AG04450 (cell line): Measurements from ENCODE around the gene LAMTOR2. TPM values are rescaled to one million over a fixed set of nuclear protein-coding genes. Genes with fewer than 3 reads are reported as not detected.

ENCODE experiments used
- CTCF ChIA-PET: fragments of 300-600, 350-600 bp; formaldehyde crosslinking; extraction: SDS; loops from one replicate; lab custom pipeline; 2022; ENCODE audit warnings: antibody characterized with exemption, inconsistent platforms; lab: Charles Lee
- POLR2A ChIA-PET: fragments of 350-600 bp; formaldehyde crosslinking; extraction: SDS; loops from one replicate; lab custom pipeline; 2021; ENCODE audit warnings: antibody characterized with exemption, inconsistent platforms; lab: Yijun Ruan, JAX
- DNase-seq: peaks from one replicate; pipeline ENCODE4 v3.0.0-alpha.2; 2011; ENCODE audit warnings: low read depth, low spot score
- H3K27ac ChIP-seq: one replicate; pipeline ENCODE4 v1.5.1; 2012; ENCODE audit warnings: low read depth, low read length, control low read depth
- H3K27me3 ChIP-seq: one replicate; pipeline ENCODE4 v1.6.0; 2012; ENCODE audit warnings: low read length; ENCODE audit not compliant: control insufficient read depth, insufficient read depth
- H3K4me3 ChIP-seq: 2 replicates; pipeline ENCODE4 v1.5.1; 2011; ENCODE audit warnings: mild to moderate bottlenecking, low read depth, low read length, control low read depth
- H3K9me3 ChIP-seq: 2 replicates; pipeline ENCODE4 v1.5.1; 2012; ENCODE audit warnings: low read length; ENCODE audit not compliant: control insufficient read depth, insufficient read depth
- polyA minus RNA-seq: library from RNA; depleted of rRNA, polyadenylated mRNA; stranded (reverse); fragments of >200 nt; gene quantifications from 2 replicates; pipeline ENCODE4 v1.2.3, GENCODE V29; 2011; rRNA and poly(A)+ RNA removed
- polyA plus RNA-seq: library from polyadenylated mRNA; depleted of rRNA; stranded (reverse); fragments of >200 nt; gene quantifications from 2 replicates; pipeline ENCODE4 v1.2.3, GENCODE V29; 2011; rRNA removed
- TF ChIP-seq, protein P1 (sequence below): IDR thresholded peaks from 2 replicates; pipeline ENCODE4 v1.5.1; 2011; ENCODE audit warnings: low read depth, low read length, control low read depth, inconsistent platforms

LAMTOR2 gene
- polyA plus RNA-seq (42.4 and 60.4 TPM in 2 replicates), polyA minus RNA-seq (28.4 and 35.7 TPM in 2 replicates)

DNA sequence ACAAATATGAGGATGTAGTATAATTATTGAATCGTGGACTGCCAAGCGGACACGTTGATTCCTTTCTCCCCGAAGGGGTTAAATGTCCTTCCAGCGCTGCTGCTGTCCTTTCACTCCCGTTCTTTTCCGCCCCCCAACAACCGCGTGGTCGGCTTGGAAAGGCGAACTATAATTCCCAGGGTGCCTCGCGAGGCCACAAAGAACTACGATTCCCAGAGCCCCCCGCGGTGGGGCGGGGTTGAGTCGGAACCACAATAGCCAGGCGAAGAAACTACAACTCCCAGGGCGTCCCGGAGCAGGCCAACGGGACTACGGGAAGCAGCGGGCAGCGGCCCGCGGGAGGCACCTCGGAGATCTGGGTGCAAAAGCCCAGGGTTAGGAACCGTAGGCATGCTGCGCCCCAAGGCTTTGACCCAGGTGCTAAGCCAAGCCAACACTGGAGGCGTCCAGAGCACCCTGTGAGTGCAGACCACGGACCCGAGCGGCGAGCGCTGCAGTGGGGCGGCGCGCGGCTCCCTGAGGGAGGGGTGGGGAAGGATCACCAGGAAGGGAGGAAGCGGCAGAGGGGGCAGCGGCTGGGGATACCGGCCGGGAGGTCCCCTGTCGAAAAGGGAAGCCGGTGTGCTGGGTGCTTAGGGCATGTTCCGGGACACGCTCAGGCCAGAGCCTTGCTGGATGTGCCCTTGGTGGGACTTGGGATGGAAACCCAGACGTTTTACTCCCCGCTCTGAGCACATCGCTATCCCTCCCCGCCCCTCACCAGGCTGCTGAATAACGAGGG lies at the start of gene LAMTOR2:
Gene LAMTOR2, plus strand, starts transcription at position 283 of the 781 bp plus-strand sequence. Its CDS starts 108 bp downstream, at position 391.
- peaks cover 3% of the 10 kb centered on the region; the same call in 1 of the 2 replicates for H3K9me3 ChIP-seq
- TF ChIP-seq, protein P1, sequence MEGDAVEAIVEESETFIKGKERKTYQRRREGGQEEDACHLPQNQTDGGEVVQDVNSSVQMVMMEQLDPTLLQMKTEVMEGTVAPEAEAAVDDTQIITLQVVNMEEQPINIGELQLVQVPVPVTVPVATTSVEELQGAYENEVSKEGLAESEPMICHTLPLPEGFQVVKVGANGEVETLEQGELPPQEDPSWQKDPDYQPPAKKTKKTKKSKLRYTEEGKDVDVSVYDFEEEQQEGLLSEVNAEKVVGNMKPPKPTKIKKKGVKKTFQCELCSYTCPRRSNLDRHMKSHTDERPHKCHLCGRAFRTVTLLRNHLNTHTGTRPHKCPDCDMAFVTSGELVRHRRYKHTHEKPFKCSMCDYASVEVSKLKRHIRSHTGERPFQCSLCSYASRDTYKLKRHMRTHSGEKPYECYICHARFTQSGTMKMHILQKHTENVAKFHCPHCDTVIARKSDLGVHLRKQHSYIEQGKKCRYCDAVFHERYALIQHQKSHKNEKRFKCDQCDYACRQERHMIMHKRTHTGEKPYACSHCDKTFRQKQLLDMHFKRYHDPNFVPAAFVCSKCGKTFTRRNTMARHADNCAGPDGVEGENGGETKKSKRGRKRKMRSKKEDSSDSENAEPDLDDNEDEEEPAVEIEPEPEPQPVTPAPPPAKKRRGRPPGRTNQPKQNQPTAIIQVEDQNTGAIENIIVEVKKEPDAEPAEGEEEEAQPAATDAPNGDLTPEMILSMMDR = no peak
- ChIA-PET POLR2A (interaction anchor here (1.0 kb wide), 1 partner anchor 8 kb away, joined by 4 read pairs; no protein-coding TSS in a partner anchor), CTCF (interaction anchor here (0.6 to 1.5 kb wide), 2 partner anchors 116 to 148 kb away, joined by 4 read pairs; no protein-coding TSS in a partner anchor)
- H3K27ac ChIP-seq = peak within 1 kb of the TSS; percentile 93
- peak within 1 kb of the TSS; percentile 98 for H3K4me3 ChIP-seq
- H3K27me3 ChIP-seq = no peaks in the 10 kb centered on the region
- peak; percentile 80 for DNase-seq

DNA sequence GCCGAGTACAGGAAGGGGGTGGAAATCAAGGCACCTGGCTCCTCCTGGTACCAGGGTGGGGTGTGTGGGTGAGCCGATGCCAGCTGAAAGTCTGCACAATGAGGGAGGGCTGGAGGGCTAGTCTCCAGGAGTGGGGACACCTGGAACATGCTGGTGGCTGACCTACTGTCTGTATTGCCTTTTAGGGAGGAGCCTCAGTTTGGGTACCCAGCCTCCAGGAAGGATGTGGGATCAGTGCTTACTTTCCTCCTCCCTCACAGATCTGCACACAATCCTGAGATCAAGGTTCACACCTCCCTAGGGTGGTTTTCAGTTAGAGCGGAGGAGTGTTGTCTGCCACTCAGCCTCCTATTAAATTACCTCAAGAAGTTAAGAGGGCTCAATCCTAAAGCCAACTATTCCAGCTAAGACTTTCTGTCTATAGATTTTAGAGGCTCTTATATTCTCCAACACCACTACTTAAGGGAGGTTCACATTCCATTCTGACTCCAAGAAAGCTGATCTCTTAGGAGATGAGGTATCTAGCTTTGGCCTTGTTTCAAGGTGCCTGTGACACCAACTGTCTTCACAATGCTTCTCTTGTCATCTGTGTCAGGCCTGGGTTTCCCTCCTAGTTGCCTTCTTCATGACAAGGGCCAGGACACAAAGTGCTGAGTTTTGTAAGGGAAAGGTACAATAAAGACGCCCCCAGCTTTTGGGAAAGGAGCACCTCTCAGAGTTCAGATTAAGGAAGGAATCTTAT lies 49.6 kb upstream of the LAMTOR2 start:
- Histone ChIP-seq H3K27me3 (no peaks in the 10 kb centered on the region), H3K9me3 (no peaks in the 10 kb centered on the region), H3K27ac (no peak overlapping the region), H3K4me3 (no peak overlapping the region)
- ChIA-PET CTCF (interaction anchor here (1.1 kb wide), 1 partner anchor 15 kb away, joined by 3 read pairs; no protein-coding TSS in a partner anchor), POLR2A (no interaction called here)
- TF ChIP-seq, protein P1 = no peak
- no peak for DNase-seq

DNA sequence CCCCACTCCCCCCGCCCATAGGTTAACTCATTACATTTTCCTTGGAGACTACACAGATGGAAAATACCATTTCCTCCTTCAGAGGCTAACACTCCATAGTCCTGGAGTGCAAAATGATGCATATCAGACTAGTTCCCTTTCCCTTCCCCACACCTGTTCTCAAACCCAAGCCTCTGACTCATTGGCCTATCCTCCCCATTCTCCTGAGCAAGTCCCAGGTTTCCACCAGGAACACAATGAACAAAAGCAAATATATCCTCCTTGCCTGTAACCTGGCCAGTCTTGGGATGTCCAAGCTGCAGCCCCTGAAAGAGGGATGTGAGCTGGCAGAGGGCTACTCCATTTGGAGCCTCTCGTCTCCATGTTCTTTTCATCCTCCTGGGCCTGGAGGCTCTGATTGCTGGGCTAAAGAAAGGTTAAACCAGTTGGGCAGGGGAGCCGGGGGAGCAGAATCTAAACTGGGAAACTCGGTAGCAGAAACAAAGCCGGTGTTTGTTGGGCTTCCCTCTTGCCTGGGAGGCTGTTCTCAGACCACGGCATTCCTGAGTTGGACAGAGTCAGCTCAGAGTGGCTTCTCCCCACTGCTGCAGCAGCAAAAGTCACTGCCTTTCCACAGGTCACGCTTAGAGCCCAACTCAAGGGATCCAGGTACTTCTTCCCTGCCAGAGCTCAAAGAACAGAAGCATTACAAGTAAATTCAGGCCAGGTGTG lies 47.8 kb upstream of the LAMTOR2 start:
- no peaks in the 10 kb centered on the region for H3K9me3 ChIP-seq
- no peak overlapping the region for H3K27ac ChIP-seq
- H3K4me3 ChIP-seq = no peak overlapping the region
- CTCF ChIA-PET = no interaction called here
- no peaks in the 10 kb centered on the region for H3K27me3 ChIP-seq
- TF ChIP-seq, protein P1 = no peak
- POLR2A ChIA-PET = no interaction called here
- DNase-seq = no peak

DNA sequence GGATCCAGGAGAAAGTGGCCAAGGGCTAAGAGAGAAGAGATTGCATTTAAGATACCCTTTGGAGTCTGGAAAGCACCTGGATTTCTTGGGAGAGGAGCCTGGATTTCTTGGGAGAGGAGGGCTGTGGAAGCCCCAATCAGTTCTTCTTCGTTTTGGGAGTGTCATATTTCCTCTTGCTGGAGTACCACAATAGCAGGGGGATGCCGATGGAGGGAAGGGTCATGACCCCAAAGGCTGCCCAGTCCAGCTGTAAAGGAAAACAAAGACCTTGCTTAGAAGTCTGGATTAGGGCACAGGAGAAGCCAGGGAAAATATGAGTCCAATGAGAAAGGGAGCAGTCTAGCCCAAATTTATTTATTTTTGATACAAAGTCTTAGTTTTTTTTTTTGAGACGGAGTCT lies 45.2 kb upstream of the LAMTOR2 start:
- TF ChIP-seq, protein P1 = no peak
- Histone ChIP-seq H3K9me3 (no peaks in the 10 kb centered on the region), H3K4me3 (no peak overlapping the region), H3K27ac (peak overlapping the region; percentile 22), H3K27me3 (no peaks in the 10 kb centered on the region)
- CTCF ChIA-PET = no interaction called here
- no peak for DNase-seq
- POLR2A ChIA-PET = no interaction called here
